ENCODE measurements around the gene TRAF7. TPM values are rescaled to one million over a fixed set of nuclear protein-coding genes. Genes with fewer than 3 reads are reported as not detected.
"Not testable (repeated sequence)": the region's sequence is repeated elsewhere in the genome, so short reads cannot be mapped to it uniquely, and the experiment has no call there.

Gene TRAF7
- total RNA-seq, 1 donor from 2014 or later = 35.7 TPM

DNA sequence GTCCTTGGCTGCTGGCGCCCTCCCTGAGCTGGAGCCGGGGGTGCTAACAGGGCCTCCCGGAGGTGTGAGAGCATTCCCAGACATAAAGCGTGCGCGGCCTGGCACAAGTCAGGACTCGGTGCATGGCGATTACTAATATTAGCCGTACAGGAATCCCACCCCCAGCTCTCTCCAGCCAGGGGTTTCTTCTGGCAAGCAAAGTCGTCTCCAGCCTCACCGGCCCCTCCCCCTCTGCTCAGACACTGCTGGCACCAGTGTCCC is 35.8 kb downstream of the TRAF7 start:
- no peak for DNase-seq (ENCODE audit: low spot score)
- intact Hi-C loops (cut with DNase I) = no loop called here

DNA sequence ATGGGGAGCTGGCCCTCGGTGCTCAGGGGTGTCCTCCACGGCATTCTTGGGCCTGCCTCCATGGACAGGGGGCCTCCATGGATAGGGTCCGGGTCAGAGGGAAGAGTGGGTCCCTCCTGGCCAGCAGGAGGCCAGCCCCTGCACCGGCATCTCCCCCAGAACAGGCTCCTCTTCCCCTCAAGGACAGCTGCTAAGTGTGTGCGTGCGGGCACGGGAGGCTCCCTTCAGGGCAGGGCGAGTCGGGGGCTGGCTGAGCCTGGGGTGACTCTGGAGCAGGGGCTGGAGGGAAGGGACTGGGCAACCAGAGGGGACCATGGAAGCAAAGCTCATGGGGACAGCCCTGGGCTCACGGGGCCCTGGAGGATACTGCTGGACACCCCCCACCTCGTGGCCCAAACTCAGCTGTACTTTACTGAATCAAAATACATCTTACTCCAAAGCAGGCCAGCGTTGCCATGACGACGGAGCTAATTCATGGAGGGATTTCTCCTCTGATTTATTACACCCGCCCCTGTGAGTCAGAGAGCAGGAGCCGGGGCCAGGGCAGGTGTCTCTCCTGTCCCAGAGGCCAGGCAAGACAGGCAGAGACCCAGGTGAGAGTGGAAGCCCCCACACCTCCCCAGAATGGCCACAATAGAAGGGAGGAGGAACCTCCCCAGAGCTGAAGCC is 38.7 kb downstream of the TRAF7 start:
- intact Hi-C loops (cut with DNase I) = no loop called here

DNA sequence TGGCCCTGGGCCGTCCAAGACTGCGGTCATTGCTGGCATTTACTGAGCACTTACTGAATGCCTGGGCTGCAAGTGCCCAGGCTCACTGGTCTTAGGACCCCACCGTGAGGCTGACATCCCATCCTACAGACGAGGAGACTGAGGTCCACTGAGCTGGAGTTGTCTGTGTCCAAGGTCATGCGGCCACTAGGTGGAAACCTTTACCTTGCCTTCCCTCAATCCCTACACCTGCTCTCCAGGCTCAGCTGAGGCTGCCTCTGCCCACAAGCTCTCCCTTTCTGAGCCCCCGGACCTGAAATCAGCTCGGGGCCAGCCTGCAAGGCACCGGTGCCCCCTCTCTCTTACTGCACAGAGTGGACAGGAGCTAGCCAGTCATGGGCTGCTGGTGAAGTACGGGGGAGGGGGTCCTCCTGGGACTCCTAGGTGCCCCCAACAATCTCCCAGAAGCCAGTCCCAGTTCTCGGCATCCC is 39.3 kb downstream of the TRAF7 start:
- DNase-seq (ENCODE audit: low spot score) = no peak
- intact Hi-C loops (cut with DNase I) = no loop called here

More for the DNA sequence above, 38.7 kb downstream of the TRAF7 start:
- DNase-seq (ENCODE audit: low spot score) = no peak

DNA sequence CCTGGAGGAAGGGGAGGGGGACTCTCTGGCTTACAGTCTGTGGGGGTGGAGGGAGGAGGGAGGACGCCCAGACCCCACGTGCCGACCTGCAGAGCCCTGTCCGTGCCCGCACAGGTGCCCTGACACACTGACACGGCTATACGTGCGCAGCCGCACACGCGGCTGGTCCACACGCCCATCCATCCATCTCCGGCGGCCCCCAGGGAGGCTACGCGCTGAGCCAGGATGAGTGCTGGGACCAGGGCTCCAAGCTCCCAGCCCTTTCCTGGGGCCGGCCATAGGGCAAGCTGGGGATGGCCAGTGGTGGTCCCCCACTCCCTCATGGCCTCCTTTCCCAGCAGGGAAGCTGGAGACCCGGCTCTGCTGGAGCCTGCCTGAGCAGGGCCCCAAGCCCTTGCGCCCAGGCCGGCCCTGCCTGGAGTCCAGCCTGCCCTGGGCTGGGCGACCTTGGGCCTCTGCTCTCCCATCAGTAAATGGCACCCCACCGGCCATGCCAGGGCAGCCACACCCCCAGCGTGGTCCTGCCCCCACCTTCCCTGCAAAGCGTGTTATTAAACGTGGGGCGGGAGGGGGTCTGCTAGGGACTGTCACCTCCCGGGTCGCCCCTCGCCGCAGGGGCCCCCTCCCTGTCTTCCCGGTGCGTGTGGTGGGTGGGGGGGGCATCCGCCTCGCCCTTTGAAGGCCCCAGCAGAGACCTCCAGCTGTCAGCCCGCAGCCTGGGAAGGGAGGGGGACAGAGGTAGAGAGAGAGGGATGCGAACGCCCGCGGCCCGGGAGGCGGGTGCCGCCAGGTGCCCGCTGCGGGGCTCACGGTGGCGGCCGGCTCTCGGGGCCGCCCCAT is 40.0 kb downstream of the TRAF7 start:
- intact Hi-C loops (cut with DNase I) = no loop called here
- no peak for DNase-seq (ENCODE audit: low spot score)

DNA sequence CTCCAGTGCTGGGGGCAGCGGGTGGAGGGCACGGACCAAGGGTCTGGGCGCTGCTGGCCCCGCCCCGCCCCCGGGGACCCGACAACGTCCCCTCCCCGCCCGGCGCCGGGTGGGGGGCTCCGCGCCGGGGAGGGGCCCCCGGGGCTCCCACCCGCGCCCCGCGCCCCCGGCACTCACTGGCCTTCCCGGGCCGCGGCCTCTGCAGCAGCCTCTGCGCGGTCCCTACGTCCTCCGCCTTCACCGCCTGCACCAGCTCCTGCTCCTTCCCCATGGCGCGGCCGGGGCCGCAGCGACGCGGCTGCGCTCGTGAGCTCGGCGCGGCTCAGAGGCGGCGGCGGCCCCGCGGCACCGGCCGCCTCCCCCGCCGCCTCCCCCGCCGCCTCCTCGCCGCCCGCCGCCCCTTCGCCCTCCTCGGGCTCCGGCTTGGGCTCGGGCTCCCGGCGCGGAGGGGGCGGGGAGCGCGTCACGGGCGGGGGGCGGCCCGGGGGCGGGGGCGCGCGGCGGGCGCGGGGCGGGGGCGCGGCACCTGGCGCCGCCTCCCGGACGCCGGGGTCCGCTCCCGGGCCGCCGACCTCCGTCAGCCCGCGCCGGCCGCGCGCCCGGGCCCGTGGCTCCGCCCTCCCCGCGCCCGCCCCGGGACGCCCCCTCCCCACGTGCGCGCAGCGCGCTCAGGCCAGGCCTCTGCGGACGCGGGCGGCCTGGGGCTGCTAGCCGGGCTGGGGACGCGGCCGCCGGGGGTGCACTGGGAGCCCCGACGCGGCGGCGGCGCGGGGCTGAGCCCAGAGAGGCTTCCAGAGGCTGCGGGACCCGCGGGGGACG is 40.8 kb downstream of the TRAF7 start, which contains the start of gene CASKIN1:
TSS of gene CASKIN1 (minus strand) at position 444 of the 819 bp plus-strand sequence. CDS start at position 271, 173 bp downstream.
- DNase-seq (ENCODE audit: low spot score) = no peak
- intact Hi-C loops (cut with DNase I) = no loop called here

DNA sequence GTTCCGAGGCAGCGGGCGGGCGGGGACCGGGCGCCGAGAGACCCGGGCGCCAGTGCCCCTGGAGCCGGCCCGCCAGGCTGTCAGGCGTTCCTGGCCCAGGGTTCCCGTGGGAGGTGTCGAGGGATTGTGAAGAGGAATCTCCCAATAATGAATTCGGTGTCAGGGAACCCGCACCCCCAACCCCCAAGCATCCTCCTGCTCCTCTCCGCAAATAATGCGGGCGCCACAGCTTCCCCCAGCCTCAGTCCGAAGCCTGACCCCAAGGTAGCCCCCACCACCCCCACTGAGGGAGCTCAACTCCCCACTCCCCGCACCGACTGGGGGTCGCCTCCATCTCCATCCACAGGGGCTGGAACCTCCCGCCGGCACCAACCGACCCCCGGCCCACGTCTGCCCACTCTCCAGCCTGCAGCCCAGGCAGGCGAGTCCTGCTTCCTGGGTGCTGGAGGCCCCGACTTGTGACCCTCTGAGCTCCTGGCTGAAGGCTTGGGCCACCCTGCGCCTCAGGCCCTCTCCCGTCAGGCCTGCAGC is 41.5 kb downstream of the TRAF7 start:
- DNase-seq (ENCODE audit: low spot score) = no peak
- intact Hi-C loops (cut with DNase I) = no loop called here

DNA sequence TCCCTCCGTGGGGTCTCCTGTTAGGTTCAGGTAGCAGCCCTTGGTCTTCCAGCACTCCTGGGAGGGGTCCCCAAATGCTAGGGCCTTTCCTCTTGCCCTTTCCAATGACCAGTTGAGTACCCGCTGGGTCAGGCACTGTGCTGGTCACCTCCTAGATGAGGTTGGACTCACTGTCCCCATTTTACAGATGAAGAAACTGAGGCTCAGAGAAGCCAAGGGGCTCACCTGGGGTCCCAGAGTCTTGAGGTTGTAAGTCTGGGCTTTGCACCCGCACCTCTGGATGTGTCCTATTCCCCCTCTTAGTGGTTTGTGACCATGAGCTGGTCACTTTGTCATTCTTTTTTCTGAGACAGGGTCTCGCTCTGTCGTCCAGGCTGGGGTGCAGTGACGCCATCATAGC is 42.2 kb downstream of the TRAF7 start:
- intact Hi-C loops (cut with DNase I) = no loop called here
- no peak for DNase-seq (ENCODE audit: low spot score)

DNA sequence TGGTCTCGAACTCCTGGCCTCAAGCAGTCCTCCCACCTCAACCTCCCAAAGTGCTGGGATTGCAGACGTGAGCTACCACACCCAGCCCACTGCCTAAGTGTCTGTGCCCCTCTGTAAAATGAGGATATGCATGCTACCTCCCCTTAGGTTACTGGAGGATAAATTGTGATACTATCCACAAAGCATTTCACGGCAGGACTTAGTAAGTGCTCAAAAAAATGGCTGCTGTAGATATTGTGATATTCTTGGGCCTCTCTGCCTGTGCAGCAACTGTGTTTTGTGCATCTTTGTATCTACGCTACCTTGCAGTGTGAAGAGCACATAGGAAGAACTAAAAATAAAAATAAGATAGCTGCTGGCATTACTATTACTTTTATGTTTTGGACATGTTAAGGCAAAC is 42.7 kb downstream of the TRAF7 start:
- intact Hi-C loops (cut with DNase I) = no loop called here
- DNase-seq (ENCODE audit: low spot score) = no peak

DNA sequence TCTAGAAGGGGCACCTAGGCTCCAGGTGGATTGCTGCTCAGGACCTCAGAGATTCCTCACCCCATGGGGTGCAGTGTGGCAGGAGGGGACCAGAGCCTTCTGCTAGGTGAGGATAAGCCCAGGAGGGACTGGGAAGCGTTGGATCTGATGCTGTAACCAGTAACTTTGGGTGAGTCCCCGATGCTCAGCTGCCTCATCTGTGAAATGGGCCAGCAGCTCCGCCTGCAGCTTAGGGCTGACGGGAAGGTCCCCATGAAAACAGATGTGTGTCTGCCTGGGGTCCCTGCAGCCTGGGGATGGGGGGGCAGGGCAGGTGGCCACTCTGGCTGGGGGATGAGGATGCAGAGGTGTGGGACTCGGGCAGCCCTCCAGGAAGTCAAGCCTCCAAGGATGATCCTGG is 43.5 kb downstream of the TRAF7 start:
- intact Hi-C loops (cut with DNase I) = no loop called here
- DNase-seq (ENCODE audit: low spot score) = no peak

DNA sequence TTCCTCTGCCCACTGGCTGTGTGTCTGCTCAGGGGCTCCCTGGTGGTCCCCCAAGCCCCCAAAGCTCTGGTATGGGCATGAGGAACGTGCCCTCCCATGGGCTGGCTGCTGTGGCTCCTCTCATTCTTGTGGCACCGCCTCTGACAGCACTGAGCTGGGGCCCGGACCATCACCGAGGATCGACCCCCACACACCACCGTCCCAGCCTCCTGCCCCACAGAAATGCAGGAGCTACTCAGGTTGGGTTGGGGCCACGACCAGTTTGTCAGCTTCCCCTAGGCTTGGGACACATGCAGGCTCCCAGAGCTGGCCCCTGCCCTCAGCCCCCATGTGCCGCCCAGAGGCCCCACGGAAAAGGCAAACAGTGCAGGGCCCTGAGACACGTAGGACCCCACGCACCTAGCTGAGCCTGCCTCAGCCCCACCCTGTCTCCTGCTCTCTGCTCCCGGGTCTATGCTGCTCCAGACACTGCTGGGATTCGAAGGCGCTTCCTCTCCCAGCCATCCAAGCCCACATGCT is 44.1 kb downstream of the TRAF7 start:
- intact Hi-C loops (cut with DNase I) = no loop called here

DNA sequence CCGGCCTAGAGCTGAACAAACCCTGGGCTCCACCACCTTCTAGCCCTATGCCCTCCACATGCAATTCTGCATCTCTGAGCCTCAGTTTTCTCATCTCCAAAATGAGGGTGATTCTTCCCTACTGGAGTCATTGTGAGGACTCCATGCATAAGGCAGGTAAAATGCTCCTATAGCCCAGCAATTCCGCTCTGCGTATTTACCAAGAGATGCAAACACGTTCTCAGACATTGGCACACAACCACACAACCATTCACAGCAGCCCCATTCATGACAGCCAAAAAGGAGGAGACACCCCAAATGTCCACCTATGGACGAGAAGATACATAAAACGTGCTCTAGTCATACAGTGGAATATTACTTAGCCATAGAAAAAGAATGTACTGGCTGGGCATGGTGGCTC is 44.7 kb downstream of the TRAF7 start:
- intact Hi-C loops (cut with DNase I) = no loop called here
- DNase-seq (ENCODE audit: low spot score) = no peak

More for the DNA sequence above, 44.1 kb downstream of the TRAF7 start:
- no peak for DNase-seq (ENCODE audit: low spot score)

DNA sequence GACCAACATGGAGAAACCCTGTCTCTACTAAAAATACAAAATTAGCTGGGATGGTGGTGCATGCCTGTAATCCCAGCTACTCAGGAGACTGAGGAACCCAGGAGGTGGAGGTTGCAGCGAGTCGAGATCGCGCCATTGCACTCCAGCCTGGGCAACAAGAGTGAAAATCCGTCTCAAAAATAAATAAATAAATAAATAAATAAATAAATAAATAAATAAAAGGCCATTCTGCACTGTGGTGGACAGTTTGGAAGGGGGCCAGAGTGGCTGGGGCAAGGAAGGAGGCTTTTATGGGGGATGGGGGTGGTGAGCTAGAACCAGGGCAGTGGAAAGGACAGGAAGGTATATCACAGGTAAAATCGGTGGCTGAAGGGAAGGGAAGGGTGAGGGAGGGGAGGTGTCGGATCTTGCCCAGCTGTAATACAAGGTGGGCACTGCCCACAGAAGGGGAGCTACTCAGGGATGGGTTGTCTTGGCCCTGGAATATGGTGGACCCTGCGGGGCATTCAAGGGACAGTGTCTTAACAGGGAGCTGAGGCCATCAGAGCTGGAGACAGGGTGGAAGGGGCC is 47.6 kb downstream of the TRAF7 start:
- intact Hi-C loops (cut with DNase I); DNase-seq (ENCODE audit: low spot score): not testable (repeated sequence)

DNA sequence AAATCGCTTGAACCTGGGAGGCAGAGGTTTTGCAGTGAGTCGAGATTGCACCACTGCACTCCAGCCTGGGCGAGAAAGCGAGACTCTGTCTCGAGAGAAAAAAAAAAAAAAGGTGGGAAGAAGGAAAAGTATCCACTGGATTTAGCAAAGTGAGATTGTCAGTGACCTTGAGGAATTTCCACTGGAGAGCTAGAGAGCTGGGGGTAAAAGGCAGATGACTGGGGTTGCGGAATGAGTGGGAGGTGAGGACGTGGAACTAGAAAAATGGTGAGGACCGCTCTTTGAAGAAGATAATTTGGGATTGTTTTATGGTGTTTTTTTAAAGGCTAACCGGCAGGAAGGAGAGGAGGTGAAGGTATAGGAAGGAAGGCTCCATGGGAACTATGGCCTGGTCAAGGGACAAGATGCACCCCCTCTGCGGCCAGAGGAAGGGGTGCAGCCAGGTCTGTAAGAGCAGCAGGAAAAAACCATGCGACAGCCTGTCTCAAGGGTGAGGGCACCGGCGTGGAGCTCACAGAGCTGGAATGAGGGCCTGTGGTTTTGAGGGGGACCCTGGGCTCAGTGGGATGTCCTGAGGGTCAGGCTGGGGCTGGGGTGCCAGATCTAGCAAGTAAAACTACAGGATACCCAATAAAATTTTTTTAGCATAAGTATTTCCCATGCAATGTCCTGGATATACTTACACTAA is 49.0 kb downstream of the TRAF7 start:
- intact Hi-C loops (cut with DNase I) = loop anchor here (5.0 kb wide), 1 partner anchor 47 kb away; the partner anchor contains the start of gene TRAF7
- no peak for DNase-seq (ENCODE audit: low spot score)

DNA sequence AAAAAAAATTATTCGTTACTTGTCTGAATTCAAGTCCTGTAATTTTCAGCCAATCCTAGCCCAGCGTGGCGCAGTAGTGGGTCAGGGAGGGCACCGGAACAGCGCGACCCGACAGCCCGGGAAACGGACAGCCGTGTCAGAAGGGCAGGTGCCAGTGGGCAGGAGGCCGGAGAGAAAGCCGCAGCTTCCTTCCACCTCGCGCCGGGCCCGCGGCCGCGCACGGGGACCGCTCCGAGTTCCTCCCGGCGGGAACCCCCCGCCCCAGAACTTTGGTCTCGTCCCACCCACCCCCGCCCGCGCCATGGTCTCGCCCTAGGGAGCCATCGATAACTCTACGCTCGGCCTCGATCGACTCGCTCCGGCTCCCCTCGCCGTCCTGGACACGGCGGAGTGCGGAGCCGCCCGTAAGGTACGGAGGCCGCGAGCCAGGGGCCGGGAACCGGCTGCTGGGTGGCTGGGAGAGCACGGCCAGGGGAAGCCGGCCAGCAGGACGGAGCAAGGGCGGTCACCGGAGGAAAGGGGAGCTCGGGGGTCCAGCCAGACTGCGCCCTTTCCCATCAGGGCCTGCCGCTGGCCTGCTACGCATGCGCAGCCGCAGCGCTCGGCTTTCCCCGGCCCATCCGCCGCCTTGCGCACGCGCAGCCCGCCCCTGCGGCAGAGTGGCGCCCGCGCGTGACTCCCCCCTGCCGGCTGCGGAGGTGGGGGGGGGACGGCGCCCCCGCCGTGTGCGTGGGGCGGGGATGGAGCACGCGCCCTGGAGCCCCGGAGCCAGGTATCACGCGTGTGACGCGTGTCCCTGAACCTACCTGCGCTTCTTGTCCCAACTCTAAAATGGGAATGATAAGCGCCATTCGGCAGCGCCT is 49.8 kb downstream of the TRAF7 start, which contains the start of gene MLST8:
TSS of gene MLST8 (plus strand) at position 351 of the 863 bp plus-strand sequence. CDS start 632 bp downstream, outside the sequence.
- intact Hi-C loops (cut with DNase I) = loop anchor here (5.0 kb wide), 1 partner anchor 48 kb away; the partner anchor contains the start of gene TRAF7
- peak; percentile 92 for DNase-seq (ENCODE audit: low spot score)

DNA sequence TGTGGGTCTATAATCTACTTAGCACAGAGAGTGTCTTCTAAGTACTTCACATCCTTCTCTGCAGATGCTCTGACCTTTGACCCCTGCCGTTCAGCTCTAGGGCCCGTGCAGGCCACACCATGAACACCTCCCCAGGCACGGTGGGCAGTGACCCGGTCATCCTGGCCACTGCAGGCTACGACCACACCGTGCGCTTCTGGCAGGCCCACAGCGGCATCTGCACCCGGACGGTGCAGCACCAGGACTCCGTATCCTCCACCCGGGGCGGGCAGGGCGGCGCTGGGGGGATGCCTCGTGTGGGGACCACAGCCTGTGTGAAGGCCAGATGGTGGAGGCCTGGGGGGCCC is 50.4 kb downstream of the TRAF7 start:
- no peak for DNase-seq (ENCODE audit: low spot score)
- intact Hi-C loops (cut with DNase I) = loop anchor here (5.0 kb wide), 1 partner anchor 49 kb away; the partner anchor contains the start of gene TRAF7

DNA sequence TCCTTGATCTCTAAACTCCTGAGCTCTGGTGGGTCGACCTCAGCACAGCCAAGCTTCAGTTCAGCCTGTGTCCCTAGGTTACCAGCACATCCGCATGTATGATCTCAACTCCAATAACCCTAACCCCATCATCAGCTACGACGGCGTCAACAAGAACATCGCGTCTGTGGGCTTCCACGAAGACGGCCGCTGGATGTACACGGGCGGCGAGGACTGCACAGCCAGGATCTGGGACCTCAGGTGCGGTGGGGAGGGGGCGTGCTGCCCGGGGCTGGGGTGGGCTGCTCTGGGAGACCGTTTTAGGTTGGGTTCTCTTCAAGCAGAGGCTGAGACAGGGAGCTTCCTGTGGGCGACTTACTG is 50.8 kb downstream of the TRAF7 start:
- intact Hi-C loops (cut with DNase I) = loop anchor here (5.0 kb wide), 1 partner anchor 49 kb away; the partner anchor contains the start of gene TRAF7

DNA sequence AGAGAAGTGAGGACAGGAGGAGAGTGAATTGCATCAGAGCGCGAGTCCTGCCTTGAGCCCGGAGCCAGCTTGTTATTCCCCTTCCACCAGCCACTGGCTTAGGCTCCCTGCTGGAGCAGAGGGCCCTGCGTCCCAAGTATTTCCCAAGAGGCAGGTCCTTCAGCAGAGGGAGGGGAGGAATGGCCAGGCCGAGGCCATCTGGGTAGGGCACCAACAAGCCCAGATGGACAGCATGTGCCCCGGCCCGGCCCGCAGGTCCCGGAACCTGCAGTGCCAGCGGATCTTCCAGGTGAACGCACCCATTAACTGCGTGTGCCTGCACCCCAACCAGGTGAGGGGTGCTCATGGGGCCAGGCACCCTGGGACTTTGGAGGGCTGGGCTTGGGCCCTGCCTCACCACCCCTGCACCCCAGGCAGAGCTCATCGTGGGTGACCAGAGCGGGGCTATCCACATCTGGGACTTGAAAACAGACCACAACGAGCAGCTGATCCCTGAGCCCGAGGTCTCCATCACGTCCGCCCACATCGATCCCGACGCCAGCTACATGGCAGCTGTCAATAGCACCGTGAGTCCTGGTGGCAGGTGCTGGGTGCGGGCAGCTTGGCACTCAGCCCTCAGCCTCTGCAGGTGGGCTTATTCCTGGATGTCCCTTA is 51.3 kb downstream of the TRAF7 start:
- no peak for DNase-seq (ENCODE audit: low spot score)
- intact Hi-C loops (cut with DNase I) = loop anchor here (5.0 kb wide), 1 partner anchor 50 kb away; the partner anchor contains the start of gene TRAF7

More for the DNA sequence above, 50.8 kb downstream of the TRAF7 start:
- DNase-seq (ENCODE audit: low spot score) = no peak
